DLD1 (cell line): ENCODE measurements around the gene SPATA2L.

Source experiments
- in situ Hi-C: cut with HindIII; loops from 2 replicates; pipeline ENCODE4 v1.10.0; 2017; ENCODE audit warnings: low sequenced_read_pairs

Gene SPATA2L

GRCh38 chr16:89729863-89730593 is 28.5 kb upstream of the SPATA2L start:
- in situ Hi-C loops: no loop called here

- in situ Hi-C loops: no loop called here
Observed at GRCh38 chr16:89729293-89729692, 27.8 kb upstream of the SPATA2L start.

GRCh38 chr16:89727406-89728120 is 26.1 kb upstream of the SPATA2L start:
- in situ Hi-C loops: no loop called here

GRCh38 chr16:89723279-89724250 is 22.1 kb upstream of the SPATA2L start:
- in situ Hi-C loops: no loop called here

- in situ Hi-C loops: no loop called here
Observed at GRCh38 chr16:89722392-89723278, 21.1 kb upstream of the SPATA2L start.

GRCh38 chr16:89721546-89722391 is 20.3 kb upstream of the SPATA2L start:
- in situ Hi-C loops: no loop called here

- in situ Hi-C loops: no loop called here
Observed at GRCh38 chr16:89720813-89721545, 19.5 kb upstream of the SPATA2L start, which contains the start of the genes VPS9D1 and ZNF276. TSS of gene VPS9D1 (minus strand) at chr16:89720898. CDS start at chr16:89720861, 37 bp downstream. TSS of gene ZNF276 (plus strand) at chr16:89721537. CDS start at chr16:89721641, 104 bp downstream.

- in situ Hi-C loops: no loop called here
Observed at GRCh38 chr16:89720551-89720812, 19.0 kb upstream of the SPATA2L start.

- in situ Hi-C loops: loop anchor here (10.0 kb wide), 1 partner anchor 327 kb away; no protein-coding TSS in a partner anchor
Observed at GRCh38 chr16:89717688-89718505, 16.4 kb upstream of the SPATA2L start.

- in situ Hi-C loops: loop anchor here (10.0 kb wide), 1 partner anchor 328 kb away; no protein-coding TSS in a partner anchor
Observed at GRCh38 chr16:89716916-89717687, 15.6 kb upstream of the SPATA2L start.

GRCh38 chr16:89716493-89716892 is 15.0 kb upstream of the SPATA2L start:
- in situ Hi-C loops: loop anchor here (10.0 kb wide), 1 partner anchor 328 kb away; no protein-coding TSS in a partner anchor

GRCh38 chr16:89712274-89712781 is 10.8 kb upstream of the SPATA2L start:
- in situ Hi-C loops: loop anchor here (10.0 kb wide), 1 partner anchor 332 kb away; no protein-coding TSS in a partner anchor

GRCh38 chr16:89711601-89712273 is 10.2 kb upstream of the SPATA2L start:
- in situ Hi-C loops: loop anchor here (10.0 kb wide), 1 partner anchor 333 kb away; no protein-coding TSS in a partner anchor

GRCh38 chr16:89710709-89711564 is 9.4 kb upstream of the SPATA2L start:
- in situ Hi-C loops: loop anchor here (10.0 kb wide), 1 partner anchor 334 kb away; no protein-coding TSS in a partner anchor
